ENCODE results near the gene SLX4IP.

- TF ChIP-seq CTCF (IDR thresholded peaks at IDR 0.05; ENCODE audit: extremely low read depth in 1 of 2, insufficient read depth in 1 of 2, low read depth in 1 of 2, low read length in 2 of 2) = no peak
- no peak for TF ChIP-seq POLR2AphosphoS5 (IDR thresholded peaks at IDR 0.05; ENCODE audit: insufficient read depth, low read depth, low read length)
- no peak for TF ChIP-seq EZH2 (IDR thresholded peaks at IDR 0.05; ENCODE audit: borderline replicate concordance, low read depth, low read length, severe bottlenecking)
- TF ChIP-seq FOS (IDR thresholded peaks at IDR 0.05; ENCODE audit: borderline replicate concordance, insufficient read depth, low read length) = no peak
- no peak for TF ChIP-seq POLR2A (IDR thresholded peaks at IDR 0.05; ENCODE audit: low read depth, low read length)
- TF ChIP-seq, protein P1, sequence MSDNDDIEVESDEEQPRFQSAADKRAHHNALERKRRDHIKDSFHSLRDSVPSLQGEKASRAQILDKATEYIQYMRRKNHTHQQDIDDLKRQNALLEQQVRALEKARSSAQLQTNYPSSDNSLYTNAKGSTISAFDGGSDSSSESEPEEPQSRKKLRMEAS (IDR thresholded peaks at IDR 0.05; ENCODE audit: insufficient read depth, insufficient read length) = no peak
- TF ChIP-seq MYC (IDR thresholded peaks at IDR 0.05; ENCODE audit: low read depth, low read length) = no peak
Measured at GRCh38 chr20:10497283-10497682, 62.2 kb downstream of the SLX4IP start.
